LNCAP (cell line): ENCODE results near the gene LRCOL1.

Source experiments
- CTCF ChIP-seq: fragments of 450-650 bp; IDR thresholded peaks from 2 replicates; pipeline ENCODE4 v1.5.1; 2017; ENCODE audit warnings: mild to moderate bottlenecking

Gene LRCOL1

DNA sequence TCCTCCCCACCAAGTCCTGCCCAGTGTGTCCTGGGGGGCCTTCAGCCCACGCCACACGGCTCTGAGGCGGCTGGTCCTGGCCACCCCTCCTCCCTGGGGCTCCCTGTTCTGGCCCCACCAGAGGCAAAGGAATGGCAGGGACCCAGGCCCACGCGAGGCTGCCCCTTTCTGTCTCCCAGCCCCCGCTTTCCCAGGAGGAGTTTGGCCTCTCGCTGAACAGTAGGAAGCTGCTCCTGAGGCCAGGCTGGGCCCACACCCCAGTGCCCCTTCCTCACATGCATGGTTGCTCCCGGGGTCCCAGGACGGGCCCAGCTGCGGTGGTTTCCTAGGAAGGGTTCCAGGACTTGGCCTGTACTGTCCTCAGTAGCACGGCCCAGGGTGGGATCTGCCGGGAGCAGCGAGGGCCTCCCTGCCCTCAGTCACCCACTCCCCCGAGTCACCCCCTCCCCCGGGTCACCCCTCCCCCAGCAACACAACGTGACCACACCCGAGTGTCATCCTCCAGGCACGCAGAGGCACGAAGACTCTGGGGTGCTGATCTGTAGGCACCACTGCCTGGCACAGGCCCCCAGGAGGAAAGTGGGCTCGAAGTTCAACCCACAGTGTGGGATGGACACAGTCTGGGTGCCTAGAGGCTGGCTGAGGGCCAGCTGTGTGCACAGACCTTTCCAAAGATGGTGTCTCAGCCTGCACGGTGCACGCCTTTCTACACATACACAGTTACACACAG, 33.0 kb downstream of the LRCOL1 start:
- no peak for TF ChIP-seq CTCF

DNA sequence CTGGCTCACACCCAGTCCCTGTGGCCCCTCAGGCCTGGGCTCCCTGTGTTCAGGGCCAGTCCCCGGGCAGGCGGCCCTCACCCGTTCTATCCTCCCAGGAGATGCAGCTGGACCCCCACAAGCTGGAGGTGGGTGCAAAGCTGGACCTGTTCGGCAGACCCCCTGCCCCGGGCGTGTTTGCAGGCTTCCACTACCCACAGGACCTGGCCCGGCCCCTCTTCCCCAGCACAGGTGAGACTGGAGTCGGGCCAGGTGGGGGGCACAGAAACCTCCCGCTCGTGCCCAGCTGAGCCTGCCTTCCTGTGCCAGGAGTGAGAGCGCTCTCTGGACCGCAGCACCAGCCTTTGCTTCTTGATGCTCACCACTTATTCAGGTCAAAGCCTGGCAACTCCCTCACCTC, 33.7 kb downstream of the LRCOL1 start:
- no peak for TF ChIP-seq CTCF

GRCh38 chr12:132575661-132576060, 34.7 kb downstream of the LRCOL1 start:
- TF ChIP-seq CTCF: no peak

GRCh38 chr12:132574271-132574996, 35.9 kb downstream of the LRCOL1 start:
- no peak for TF ChIP-seq CTCF

DNA sequence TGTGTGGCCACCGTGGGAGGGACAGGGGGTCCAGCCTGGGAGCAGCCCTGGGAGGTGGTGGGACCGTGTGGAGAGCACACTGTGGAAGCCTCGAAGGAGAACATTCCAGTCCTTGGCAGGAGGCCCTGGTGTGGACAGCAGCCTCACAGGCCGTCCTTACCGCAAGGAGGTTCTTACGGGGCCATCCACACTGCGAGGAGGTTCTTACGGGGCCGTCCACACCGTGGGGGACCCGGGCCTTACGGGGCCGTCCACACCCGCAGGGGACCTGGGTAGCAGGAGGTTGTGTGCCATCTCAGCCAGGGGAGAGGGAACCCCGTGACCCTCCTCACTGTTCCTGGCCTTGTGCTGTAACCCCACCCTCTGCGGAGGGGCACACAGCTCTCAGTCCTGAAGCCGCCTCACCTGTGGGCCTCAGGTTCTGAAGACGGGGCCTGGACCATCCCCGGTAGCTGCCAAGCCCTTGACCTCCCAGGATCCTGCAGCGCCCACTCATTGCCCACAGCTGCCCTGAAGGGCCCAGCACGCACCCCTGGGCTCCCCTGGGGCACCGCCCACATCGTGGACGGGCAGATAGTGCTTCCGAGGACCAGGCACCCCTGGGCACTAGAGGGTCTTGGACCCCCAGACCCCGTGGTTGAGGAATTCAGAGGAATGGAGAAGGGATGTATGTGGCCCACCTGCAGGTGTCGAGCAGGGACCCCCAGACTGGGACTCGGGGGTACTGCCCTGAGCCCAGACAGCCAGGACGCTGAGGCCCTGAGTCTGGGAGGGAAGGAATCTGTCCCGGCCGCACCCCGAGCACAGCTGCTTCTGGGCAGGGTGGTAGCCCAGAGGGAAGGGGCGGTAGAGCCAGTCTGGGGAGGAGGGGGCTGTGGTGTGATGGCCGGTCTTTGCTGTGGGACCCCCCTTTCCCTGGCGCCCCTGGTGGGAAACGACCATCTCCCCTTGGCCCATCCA, 37.3 kb downstream of the LRCOL1 start:
- TF ChIP-seq CTCF: no peak

GRCh38 chr12:132572106-132572505, 38.3 kb downstream of the LRCOL1 start:
- no peak for TF ChIP-seq CTCF

DNA sequence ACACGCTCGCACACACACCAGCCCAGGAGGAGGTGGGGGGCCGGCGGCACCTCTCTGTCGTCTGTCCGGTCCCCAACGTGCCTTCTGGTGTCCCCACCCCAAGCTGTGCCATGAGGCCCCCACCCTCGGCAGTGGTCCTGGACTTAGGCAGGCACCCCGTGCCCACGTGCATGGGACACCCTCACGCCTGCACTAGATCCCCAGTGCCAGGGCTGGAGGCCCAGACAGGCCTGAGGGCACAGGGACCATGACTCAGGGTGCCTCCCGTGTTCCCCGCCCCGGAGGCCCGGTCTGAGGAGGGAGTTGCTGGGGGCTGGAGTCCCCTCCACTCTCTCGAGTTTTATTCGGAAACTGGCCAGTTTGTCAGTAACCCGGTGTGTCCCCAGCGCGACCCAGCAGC, 38.8 kb downstream of the LRCOL1 start:
- no peak for TF ChIP-seq CTCF
